ENCODE results near the gene FCSK.
"Not testable (repeated sequence)": the region's sequence is repeated elsewhere in the genome, so short reads cannot be mapped to it uniquely, and the experiment has no call there.

Gene FCSK

DNA sequence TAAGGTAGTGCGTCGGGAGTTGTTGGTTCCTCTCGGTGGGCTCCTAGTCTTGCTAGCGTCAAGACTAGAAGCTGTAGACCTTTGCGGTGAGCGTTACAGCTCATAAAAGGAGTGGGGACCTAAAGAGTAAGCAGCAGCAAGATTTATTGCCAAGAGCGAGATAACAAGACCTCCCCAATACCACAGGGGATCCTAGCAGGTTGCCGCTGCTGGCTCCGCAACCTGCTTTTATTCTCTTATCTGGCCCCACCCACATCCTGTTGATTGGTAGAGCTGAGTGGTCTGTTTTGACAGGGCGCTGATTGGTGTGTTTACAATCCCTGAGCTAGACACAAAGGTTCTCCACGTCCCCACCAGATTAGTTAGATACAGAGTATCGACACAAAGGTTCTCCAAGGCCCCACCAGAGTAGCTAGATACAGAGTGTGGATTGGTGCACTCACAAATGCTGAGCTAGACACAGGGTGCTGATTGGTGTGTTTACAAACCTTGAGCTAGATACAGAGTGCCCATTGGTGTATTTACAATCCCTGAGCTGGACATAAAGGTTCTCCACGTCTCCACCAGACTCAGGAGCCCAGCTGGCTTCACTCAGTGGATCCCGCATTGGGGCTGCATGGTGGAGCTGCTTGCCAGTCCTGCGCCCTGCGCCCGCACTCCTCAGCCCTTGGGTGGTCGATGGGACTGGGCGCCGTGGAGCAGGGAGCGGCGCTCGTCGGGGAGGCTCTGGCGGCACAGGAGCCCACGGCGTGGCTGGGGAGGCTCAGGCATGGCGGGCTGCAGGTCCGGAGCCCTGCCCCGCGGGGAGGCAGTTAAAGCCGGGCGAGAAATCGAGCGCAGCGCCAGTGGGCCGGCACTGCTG lies 4.0 kb upstream of the FCSK start:
- H3K9ac ChIP-seq (ENCODE audit: low read length); H3K4me1 ChIP-seq (ENCODE audit: control insufficient read depth, insufficient read depth, low read length); H3K9me3 ChIP-seq (ENCODE audit: control insufficient read depth, low read length); H3K36me3 ChIP-seq (ENCODE audit: control insufficient read depth, insufficient read depth, low read length); H3K27me3 ChIP-seq (ENCODE audit: control insufficient read depth, insufficient read depth, low read length); H3K4me3 ChIP-seq (ENCODE audit: low read length): not testable (repeated sequence)

DNA sequence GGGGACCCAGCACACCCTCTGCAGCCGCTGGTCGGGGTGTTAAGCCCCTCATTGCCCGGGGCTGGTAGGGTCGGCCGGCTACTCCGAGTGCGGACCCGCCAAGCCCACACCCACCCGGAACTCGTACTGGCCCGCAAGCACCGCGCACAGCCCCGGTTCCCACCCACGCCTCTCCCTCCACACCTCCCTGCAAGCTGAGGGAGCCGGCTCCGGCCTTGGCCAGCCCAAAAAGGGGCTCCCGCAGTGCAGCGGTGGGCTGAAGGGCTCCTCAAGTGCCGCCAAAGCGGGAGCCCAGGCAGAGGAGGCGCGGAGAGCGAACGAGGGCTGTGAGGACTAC lies 3.4 kb upstream of the FCSK start:
- H3K9me3 ChIP-seq (ENCODE audit: control insufficient read depth, low read length); H3K4me1 ChIP-seq (ENCODE audit: control insufficient read depth, insufficient read depth, low read length); H3K4me3 ChIP-seq (ENCODE audit: low read length); H3K27me3 ChIP-seq (ENCODE audit: control insufficient read depth, insufficient read depth, low read length); H3K36me3 ChIP-seq (ENCODE audit: control insufficient read depth, insufficient read depth, low read length); H3K9ac ChIP-seq (ENCODE audit: low read length): not testable (repeated sequence)

DNA sequence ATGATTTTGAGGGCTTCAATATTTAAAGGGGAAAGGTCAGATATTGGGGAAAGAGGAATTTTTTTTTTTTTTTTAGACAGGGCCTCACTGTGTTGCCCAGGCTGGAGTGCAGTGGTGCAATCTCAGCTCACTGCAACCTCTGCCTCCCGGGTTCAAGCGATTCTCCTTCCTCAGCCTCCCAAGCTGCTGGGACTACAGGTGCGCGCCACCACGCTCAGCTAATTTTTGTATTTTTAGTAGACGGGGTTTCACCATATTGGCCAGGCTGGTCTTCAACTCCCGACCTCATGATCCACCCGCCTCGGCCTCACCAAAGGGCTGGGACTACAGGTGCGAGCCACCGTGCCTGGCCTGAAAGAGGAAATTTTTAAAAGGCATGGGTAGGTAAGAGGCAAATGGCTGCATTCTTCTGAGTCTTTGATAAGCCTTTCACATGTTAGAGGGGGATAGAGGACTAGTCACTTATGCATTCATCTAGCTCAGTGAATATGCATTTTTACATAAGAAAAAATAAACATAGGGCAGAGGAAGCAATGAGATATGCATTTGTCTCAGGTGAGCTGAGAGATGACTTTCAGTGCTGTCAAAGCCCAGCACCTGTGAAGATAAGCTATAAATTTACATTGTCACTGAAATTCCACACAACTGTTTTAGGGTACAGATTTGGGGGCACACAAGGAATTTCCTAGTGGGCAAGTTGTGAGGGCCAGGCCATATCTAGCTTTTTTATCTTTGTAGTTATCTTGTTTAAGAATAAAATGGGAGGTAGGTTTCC lies 1.1 kb upstream of the FCSK start:
- H3K4me3 ChIP-seq (ENCODE audit: low read length) = no peak overlapping the region
- H3K27me3 ChIP-seq (ENCODE audit: control insufficient read depth, insufficient read depth, low read length) = no peaks in the 10 kb centered on the region
- H3K36me3 ChIP-seq (ENCODE audit: control insufficient read depth, insufficient read depth, low read length) = no peaks in the 10 kb centered on the region
- H3K4me1 ChIP-seq (ENCODE audit: control insufficient read depth, insufficient read depth, low read length) = peaks cover 6% of the 10 kb centered on the region
- H3K9ac ChIP-seq (ENCODE audit: low read length) = peak overlapping the region; percentile 91
- H3K9me3 ChIP-seq (ENCODE audit: control insufficient read depth, low read length) = no peaks in the 10 kb centered on the region

DNA sequence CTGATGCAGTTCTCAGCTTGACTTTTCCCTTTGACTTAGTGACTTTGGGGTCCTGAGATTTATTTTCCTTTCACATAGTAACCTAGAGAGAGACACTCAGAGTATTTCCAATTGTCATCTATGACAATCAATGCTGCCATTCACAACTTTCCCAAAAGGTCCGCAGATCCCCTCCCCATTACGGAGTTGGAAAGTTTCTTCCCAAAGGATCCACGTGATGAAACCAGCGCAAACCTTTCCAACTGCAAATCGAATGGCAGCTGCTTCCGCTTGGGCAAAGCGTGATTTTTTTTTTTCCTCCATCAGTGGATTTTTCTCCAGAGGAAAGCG lies 538 bp upstream of the FCSK start:
- Histone ChIP-seq H3K9ac (ENCODE audit: low read length) (peak overlapping the region; percentile 91), H3K4me1 (ENCODE audit: control insufficient read depth, insufficient read depth, low read length) (peaks cover 6% of the 10 kb centered on the region), H3K36me3 (ENCODE audit: control insufficient read depth, insufficient read depth, low read length) (no peaks in the 10 kb centered on the region), H3K27me3 (ENCODE audit: control insufficient read depth, insufficient read depth, low read length) (no peaks in the 10 kb centered on the region), H3K9me3 (ENCODE audit: control insufficient read depth, low read length) (no peaks in the 10 kb centered on the region), H3K4me3 (ENCODE audit: low read length) (peak overlapping the region; percentile 90)

DNA sequence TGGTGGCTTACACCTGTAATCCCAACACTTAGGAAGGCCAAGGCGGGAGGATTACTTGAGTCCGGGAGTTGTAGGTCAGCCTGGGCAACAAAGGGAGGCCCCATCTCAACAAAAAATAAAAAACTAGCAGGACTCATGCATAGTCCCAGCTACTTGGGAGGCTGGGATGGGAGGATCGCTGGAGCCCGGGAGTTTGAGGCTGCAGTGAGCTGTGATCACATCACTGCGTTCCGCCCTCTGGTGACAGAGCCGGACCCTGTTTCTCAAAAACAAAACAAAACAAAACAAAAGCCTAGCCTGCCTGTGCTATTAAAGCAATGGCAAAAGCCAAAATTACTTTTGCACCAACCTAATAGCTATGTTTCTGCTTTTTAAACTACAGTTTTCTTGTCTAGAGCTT lies 1.5 kb downstream of the FCSK start:
- H3K4me3 ChIP-seq (ENCODE audit: low read length) = no peak overlapping the region
- H3K9me3 ChIP-seq (ENCODE audit: control insufficient read depth, low read length) = no peaks in the 10 kb centered on the region
- no peak overlapping the region for H3K9ac ChIP-seq (ENCODE audit: low read length)
- peaks cover 6% of the 10 kb centered on the region for H3K4me1 ChIP-seq (ENCODE audit: control insufficient read depth, insufficient read depth, low read length)
- H3K36me3 ChIP-seq (ENCODE audit: control insufficient read depth, insufficient read depth, low read length) = no peaks in the 10 kb centered on the region
- H3K27me3 ChIP-seq (ENCODE audit: control insufficient read depth, insufficient read depth, low read length) = no peaks in the 10 kb centered on the region

DNA sequence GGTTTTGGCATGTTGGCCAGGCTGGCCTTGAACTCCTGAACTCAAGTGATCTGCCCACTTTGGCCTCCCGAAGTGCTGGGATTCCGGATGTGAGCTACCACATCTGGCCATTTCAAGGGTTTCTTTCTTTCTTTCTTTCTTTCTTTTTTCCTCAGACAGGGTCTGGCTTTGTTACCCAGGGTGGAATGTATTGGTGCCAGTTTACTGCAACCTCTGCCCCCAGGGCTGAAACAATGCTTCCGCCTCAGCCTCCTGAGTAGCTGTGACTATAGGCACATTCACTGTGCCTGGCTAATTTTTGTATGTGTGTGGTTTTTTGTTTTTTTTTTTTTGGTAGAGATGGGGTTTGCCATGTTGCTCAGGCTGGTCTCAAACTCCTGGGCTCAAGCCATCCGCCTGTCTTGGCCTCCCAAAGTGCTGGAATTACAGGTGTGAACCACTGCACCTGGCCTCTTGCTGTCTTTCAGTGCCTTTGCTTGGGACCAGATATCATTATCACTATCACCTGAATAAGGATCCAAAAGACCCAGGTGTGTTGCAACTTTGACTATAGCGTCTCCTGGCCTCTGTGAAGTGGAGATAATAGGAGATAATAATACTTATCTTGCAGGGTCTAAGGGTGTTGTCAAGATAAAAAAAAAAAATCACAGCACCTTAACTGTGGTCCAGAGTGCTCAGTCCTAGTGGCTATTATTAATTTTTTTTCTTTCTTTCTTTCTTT lies 3.2 kb downstream of the FCSK start:
- no peaks in the 10 kb centered on the region for H3K27me3 ChIP-seq (ENCODE audit: control insufficient read depth, insufficient read depth, low read length)
- no peaks in the 10 kb centered on the region for H3K9me3 ChIP-seq (ENCODE audit: control insufficient read depth, low read length)
- H3K4me3 ChIP-seq (ENCODE audit: low read length) = no peak overlapping the region
- peaks cover 6% of the 10 kb centered on the region for H3K4me1 ChIP-seq (ENCODE audit: control insufficient read depth, insufficient read depth, low read length)
- no peak overlapping the region for H3K9ac ChIP-seq (ENCODE audit: low read length)
- H3K36me3 ChIP-seq (ENCODE audit: control insufficient read depth, insufficient read depth, low read length) = no peaks in the 10 kb centered on the region

DNA sequence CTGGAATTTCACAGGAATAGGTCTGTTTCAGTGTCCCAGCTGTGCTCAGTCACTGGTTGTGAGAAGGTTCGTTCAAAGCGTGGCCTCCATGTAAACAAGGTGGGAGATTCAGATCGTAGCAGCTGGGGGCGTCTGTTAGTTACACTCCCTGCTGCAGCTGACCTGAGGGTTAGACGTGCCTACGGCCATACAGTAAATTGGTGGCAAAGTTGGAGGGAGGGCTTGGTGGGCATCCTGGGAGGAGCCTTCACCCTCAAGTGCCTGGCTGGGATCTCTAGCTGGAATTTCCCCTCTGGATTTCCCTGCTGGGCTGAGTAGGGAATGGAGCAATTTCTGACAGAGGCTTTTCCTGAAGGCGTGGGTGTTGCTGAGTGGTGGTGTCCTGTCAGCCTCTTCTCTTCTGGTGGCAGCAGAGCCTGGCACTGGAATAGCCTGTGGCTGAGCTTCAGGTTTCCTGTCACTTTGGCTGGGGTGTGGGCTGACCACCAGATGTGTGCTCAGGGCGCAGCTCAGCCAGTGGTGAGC lies 6.4 kb downstream of the FCSK start:
- no peak overlapping the region for H3K4me3 ChIP-seq (ENCODE audit: low read length)
- H3K9me3 ChIP-seq (ENCODE audit: control insufficient read depth, low read length) = no peaks in the 10 kb centered on the region
- H3K4me1 ChIP-seq (ENCODE audit: control insufficient read depth, insufficient read depth, low read length) = no peaks in the 10 kb centered on the region
- H3K36me3 ChIP-seq (ENCODE audit: control insufficient read depth, insufficient read depth, low read length) = no peaks in the 10 kb centered on the region
- H3K9ac ChIP-seq (ENCODE audit: low read length) = no peak overlapping the region
- H3K27me3 ChIP-seq (ENCODE audit: control insufficient read depth, insufficient read depth, low read length) = no peaks in the 10 kb centered on the region

DNA sequence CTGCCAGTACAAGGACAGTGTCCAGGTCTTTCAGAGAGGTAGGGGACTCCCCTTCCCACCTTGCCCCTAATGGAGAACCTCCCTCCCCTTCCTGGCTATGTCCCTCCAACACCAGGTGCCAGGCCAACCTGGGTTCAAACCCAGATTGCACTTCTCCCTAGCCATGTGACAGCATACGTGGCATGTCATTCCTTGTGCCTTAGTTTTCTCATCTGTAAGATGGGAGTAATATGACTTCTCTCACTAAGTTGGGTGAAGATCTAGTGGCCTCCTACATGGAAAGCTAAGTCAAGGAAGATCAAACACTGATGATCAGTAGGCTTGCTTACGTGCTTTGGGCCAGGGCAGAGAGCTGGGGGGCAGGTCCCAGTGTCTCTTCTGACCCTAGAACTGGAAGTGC lies 8.8 kb downstream of the FCSK start:
- H3K4me1 ChIP-seq (ENCODE audit: control insufficient read depth, insufficient read depth, low read length) = no peaks in the 10 kb centered on the region
- H3K9ac ChIP-seq (ENCODE audit: low read length) = no peak overlapping the region
- H3K36me3 ChIP-seq (ENCODE audit: control insufficient read depth, insufficient read depth, low read length) = no peaks in the 10 kb centered on the region
- no peaks in the 10 kb centered on the region for H3K9me3 ChIP-seq (ENCODE audit: control insufficient read depth, low read length)
- no peaks in the 10 kb centered on the region for H3K27me3 ChIP-seq (ENCODE audit: control insufficient read depth, insufficient read depth, low read length)
- H3K4me3 ChIP-seq (ENCODE audit: low read length) = no peak overlapping the region

DNA sequence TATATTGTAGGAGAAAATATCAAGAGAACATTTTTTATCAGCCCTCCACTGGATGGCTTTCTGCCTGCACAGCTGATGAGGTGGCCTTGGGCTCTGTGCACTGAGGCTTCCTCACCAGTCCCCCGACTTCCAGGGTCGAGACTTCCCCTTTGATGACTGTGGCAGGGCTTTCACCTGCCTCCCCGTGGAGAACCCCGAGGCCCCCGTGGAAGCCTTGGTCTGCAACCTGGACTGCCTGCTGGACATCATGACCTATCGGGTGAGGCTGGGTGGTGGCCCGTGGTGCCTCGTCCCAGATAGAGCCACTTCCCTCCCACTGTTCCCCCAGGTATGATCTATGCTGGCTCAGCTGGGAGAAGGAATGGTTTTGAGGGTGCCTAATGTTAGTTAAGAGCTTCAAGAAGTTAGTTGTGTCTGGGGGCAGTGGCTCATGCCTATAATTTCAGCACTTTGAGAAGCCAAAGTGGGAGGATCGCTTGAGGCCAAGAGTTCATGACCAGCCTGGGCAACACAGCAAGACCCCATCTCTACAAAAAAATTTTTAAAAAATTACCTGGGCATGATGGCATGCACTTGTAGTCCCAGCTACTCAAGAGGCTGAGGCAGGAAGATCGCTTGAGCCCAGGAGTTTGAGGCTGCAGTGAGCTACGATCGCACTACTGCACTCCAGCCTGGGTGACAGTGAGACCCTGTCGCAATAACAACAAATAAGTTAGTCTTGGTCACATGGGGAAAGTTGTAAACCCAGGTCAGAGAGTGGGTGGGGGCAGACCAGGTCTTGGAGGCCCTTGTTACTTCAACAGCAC lies 11.8 kb downstream of the FCSK start:
- no peak overlapping the region for H3K4me3 ChIP-seq (ENCODE audit: low read length)
- H3K36me3 ChIP-seq (ENCODE audit: control insufficient read depth, insufficient read depth, low read length) = no peaks in the 10 kb centered on the region
- no peak overlapping the region for H3K9ac ChIP-seq (ENCODE audit: low read length)
- no peaks in the 10 kb centered on the region for H3K4me1 ChIP-seq (ENCODE audit: control insufficient read depth, insufficient read depth, low read length)
- H3K9me3 ChIP-seq (ENCODE audit: control insufficient read depth, low read length) = no peaks in the 10 kb centered on the region
- H3K27me3 ChIP-seq (ENCODE audit: control insufficient read depth, insufficient read depth, low read length) = no peaks in the 10 kb centered on the region

DNA sequence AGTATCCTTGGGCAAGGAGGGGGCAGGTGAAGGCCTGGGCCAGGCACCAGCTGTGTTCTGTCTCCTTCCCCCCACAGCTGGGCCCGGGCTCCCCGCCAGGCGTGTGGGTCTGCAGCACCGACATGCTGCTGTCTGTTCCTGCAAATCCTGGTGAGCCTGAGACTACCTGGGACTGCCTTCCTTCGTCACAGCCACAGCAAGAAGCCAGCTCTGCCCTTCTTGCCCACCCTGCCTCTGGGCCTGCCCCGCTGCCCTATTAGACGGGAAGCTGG lies 12.3 kb downstream of the FCSK start:
- H3K36me3 ChIP-seq (ENCODE audit: control insufficient read depth, insufficient read depth, low read length) = no peaks in the 10 kb centered on the region
- H3K27me3 ChIP-seq (ENCODE audit: control insufficient read depth, insufficient read depth, low read length) = no peaks in the 10 kb centered on the region
- H3K9me3 ChIP-seq (ENCODE audit: control insufficient read depth, low read length) = no peaks in the 10 kb centered on the region
- no peaks in the 10 kb centered on the region for H3K4me1 ChIP-seq (ENCODE audit: control insufficient read depth, insufficient read depth, low read length)
- H3K9ac ChIP-seq (ENCODE audit: low read length) = no peak overlapping the region
- H3K4me3 ChIP-seq (ENCODE audit: low read length) = no peak overlapping the region

DNA sequence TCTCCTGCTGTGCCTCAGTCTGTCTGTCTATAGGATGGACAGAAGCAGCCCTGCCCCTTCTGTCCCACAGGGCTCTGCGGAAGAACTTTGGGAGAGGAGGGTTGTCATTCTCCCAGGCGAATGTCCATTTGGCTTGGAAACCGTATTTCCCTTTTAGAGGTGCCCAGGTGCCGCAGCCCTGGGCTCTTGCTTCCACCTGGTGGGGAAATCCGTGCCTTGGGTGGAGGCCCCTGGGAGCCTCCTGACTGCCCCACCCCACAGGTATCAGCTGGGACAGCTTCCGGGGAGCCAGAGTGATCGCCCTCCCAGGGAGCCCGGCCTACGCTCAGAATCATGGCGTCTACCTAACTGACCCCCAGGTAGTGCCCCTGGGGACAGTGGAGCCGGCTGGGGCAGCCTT lies 12.7 kb downstream of the FCSK start:
- Histone ChIP-seq H3K9me3 (ENCODE audit: control insufficient read depth, low read length) (no peaks in the 10 kb centered on the region), H3K4me1 (ENCODE audit: control insufficient read depth, insufficient read depth, low read length) (no peaks in the 10 kb centered on the region), H3K27me3 (ENCODE audit: control insufficient read depth, insufficient read depth, low read length) (no peaks in the 10 kb centered on the region), H3K9ac (ENCODE audit: low read length) (no peak overlapping the region), H3K36me3 (ENCODE audit: control insufficient read depth, insufficient read depth, low read length) (no peaks in the 10 kb centered on the region), H3K4me3 (ENCODE audit: low read length) (no peak overlapping the region)

DNA sequence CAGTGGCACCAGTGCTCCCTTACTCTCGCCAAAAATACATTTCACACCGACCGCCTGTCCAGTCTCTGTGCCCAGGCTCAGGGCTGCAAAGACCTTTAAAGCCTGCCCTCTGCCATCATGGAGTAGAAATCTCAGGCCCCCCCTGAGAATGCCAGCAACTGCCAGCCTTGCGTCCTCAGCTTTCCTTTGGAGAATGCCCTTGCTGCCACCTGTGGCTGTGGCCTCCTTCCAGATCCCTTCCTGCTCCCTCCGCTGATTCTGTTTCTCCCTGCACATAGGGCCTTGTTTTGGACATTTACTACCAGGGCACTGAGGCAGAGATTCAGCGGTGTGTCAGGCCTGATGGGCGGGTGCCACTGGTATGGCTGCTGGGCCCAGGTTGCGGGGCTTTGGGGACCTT lies 13.2 kb downstream of the FCSK start:
- no peaks in the 10 kb centered on the region for H3K4me1 ChIP-seq (ENCODE audit: control insufficient read depth, insufficient read depth, low read length)
- H3K9ac ChIP-seq (ENCODE audit: low read length) = no peak overlapping the region
- no peaks in the 10 kb centered on the region for H3K36me3 ChIP-seq (ENCODE audit: control insufficient read depth, insufficient read depth, low read length)
- H3K4me3 ChIP-seq (ENCODE audit: low read length) = no peak overlapping the region
- no peaks in the 10 kb centered on the region for H3K9me3 ChIP-seq (ENCODE audit: control insufficient read depth, low read length)
- no peaks in the 10 kb centered on the region for H3K27me3 ChIP-seq (ENCODE audit: control insufficient read depth, insufficient read depth, low read length)

All from mucosa of stomach (tissue), 1 donor.